Hematopoietic multipotent progenitor cell (in vitro differentiated cells): ENCODE data around the gene RMI1. TPM values are rescaled to one million over a fixed set of nuclear protein-coding genes. Genes with fewer than 3 reads are reported as not detected.
A peak's percentile ranks its signal among the peaks of the same experiment; 100 is the strongest.

ENCODE experiments used
- DNase-seq, 3 donors: peaks; one replicate each; pipeline ENCODE4 v3.0.0-alpha.2; 2011 to 2015; ENCODE audit warnings: low read depth in 2 of 3, low spot score in 2 of 3
- total RNA-seq: library from RNA; depleted of rRNA; stranded (reverse); fragments of >200 nt; gene quantifications from one replicate; pipeline ENCODE4 v1.2.3, GENCODE V29; 2012

RMI1 gene
- total RNA-seq, 1 donor = 3.8 TPM

GRCh38 chr9:83966209-83966582 lies 14.4 kb upstream of the RMI1 start:
- DNase-seq = no peak

DNA sequence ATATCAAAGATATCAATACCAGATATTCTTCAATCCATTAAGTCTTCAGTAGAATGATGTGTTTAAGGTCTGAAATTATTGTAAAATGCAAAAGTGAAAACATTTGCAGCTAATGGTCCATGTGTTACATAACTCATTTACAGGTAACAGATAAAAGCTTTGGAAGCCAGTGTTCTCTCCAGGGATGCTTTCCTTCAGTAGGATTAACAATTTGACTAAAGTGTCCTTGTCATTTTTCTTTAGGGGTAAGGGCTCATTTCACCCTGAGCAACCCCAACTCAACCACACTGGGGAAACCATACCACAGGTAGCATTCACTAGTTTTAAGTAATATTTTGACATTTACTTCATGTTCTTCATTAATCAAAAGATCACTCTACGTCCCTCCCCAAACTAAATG lies 13.5 kb upstream of the RMI1 start:
- DNase-seq = no peak

GRCh38 chr9:83969602-83970001 lies 11.0 kb upstream of the RMI1 start:
- no peak for DNase-seq

GRCh38 chr9:83971485-83971884 lies 9.1 kb upstream of the RMI1 start:
- no peak for DNase-seq

DNA sequence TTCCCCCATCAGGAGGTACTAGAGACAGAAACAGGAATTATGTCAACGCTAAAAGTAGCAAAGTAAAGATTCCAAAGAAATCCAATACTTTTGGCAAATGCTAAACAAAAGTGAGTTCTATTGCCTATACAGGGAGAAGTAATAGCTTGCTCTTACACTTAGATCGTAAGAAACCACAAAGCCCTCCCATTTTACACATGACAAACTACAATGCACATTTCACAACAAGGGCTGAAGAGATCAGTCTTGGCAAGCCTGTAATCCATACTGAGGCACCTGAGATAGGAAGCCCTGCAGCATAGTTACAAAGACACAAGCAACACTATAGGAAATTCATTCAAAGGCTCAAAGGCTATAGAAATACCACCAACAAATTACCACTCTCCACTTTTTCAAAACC lies 8.3 kb upstream of the RMI1 start:
- DNase-seq = no peak

GRCh38 chr9:83975300-83975699 lies 5.3 kb upstream of the RMI1 start:
- no peak for DNase-seq

DNA sequence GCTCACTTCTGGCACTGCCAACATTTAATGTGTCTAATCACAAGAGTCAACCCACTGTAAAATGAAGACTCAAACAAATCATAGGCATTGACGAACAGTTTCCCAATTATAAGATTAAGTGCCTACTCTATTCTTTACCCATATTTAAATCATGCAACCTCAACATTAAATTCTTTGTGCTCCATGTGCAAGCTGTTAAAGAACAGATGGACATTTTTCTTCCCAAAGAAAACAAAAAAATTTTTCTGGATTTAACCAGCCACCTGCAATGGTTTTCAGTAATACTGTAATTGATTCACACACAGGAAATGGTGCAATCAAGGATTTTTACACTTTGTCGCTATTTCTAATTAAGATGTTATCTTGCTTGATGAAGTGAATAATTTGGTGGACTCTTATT lies 4.2 kb upstream of the RMI1 start:
- DNase-seq = no peak

- DNase-seq = no peak
Measured at GRCh38 chr9:83977196-83977595, 3.4 kb upstream of the RMI1 start.

GRCh38 chr9:83978992-83979811 lies 1.4 kb upstream of the RMI1 start:
- DNase-seq = peak; percentile 62 to 88 (median 80)

- peak; percentile 99 for DNase-seq
Measured at GRCh38 chr9:83979812-83980394, 702 bp upstream of the RMI1 start, which contains the start of gene HNRNPK. Gene HNRNPK (minus strand): TSS chr9:83980215. CDS start chr9:83978252, 1,963 bp downstream.

- peak in 2 of 3 donors; percentile 36 for DNase-seq
Measured at GRCh38 chr9:83981126-83981871, 694 bp downstream of the RMI1 start.

DNA sequence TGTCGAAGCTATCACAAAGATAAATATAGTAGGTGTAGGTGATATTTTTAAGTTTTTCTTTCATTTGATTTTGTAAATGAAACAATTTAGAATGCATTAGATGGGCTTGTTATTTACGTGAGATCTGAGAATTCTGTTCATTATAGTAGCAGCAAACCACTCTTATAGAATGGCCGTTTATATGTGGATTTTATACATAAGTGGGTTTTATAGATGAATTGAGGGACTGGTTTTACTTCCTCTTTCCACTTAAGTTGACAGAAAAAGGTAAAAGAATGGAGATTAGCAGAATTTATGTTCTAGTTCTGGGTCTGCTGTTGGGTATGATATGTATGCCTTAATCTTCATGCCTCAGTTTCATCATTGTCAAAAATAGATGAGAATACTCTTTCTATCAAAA lies 5.6 kb downstream of the RMI1 start:
- DNase-seq = peak in 1 of 3 donors; percentile 35

DNA sequence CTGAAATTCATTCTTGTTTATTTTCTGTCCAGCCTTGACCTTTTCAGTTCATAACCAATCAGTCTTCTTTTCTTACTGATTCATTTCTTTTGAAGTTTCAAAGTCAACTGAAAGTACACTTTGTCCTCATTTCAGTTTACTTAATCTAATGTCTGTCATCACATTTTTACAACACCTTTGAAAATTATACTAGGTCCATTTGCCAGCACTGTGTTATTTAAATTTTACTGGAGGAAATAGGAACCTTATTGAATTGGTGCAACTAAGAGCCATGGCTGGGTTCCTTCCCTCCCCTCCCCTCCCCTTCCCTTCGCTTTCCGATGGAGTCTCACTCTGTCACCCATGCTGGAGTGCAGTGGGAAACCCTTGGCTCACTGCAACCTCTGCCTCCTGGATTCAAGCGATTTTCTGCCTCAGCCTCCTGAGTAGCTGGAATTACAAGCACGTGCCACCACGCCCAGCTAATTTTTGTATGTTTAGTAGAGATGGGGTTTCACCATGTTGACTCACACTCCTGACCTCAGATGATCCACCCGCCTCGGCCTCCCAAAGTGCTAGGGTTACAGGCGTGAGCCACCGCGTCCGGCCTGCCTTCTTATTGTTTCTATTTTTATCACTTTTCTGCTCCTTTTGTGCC lies 6.3 kb downstream of the RMI1 start:
- no peak for DNase-seq

GRCh38 chr9:83987402-83987791 lies 6.8 kb downstream of the RMI1 start:
- DNase-seq = no peak

DNA sequence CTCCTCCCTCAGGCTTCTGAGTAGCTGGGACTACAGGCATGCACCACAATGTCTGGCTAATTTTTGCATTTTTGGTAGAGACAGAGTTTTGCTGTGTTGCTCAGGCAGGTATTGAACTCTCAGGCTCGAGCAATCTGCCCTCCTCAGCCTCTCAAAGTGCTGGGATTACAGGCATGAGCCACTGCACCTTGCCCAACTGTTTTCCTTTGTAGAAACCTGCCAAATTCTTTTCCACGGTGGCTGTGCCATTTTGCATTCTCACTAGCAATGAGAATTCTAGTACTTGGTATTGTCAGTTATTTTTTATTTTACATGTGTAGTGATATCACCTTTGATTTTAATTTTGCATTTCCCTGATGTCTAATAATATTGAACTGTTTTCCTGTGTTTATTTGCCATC lies 7.8 kb downstream of the RMI1 start:
- DNase-seq = no peak

- DNase-seq = no peak
Measured at GRCh38 chr9:83991355-83991754, 10.8 kb downstream of the RMI1 start.

- no peak for DNase-seq
Measured at GRCh38 chr9:83992407-83992806, 11.8 kb downstream of the RMI1 start.

DNA sequence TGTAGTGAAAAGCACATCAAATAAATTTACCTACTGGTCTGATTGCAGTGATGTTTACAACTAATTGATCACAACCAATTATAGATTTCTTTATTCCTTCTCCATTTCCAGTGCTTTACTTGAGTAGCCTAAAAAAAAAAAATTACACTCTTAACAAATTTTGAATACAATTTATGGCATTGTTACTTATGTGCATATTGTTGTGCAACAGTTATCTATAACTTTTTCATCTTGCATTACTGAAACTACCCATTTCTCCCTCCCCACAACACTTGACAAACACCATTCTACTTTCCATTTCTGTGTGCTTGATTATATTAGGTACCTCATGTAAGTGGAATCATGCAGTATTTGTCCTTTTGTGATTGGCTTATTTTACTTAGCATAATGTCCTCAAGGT lies 12.3 kb downstream of the RMI1 start:
- no peak for DNase-seq

DNA sequence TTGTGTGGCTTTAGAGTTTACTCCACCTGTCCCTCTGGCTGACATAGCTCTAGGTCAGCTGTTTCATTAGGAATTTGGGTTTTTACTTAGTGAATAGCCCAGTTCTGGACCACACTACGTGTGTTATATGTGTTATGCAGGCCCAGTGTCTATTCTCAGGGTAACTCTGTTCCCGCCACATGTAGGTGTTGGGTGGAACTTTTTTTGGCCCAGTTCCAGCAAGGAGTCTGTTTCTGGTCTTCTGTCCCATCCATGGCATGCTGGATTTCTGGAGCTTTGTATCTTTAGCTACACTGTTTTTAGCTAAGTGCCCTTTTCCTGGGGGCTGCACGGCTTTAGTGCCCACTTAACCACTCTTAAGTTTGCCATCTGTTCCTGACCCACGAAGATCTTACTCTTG lies 15.5 kb downstream of the RMI1 start:
- no peak for DNase-seq

- DNase-seq = no peak
Measured at GRCh38 chr9:83999141-83999918, 18.7 kb downstream of the RMI1 start.
